ENCODE results near the gene SAMD1.

Gene SAMD1

DNA sequence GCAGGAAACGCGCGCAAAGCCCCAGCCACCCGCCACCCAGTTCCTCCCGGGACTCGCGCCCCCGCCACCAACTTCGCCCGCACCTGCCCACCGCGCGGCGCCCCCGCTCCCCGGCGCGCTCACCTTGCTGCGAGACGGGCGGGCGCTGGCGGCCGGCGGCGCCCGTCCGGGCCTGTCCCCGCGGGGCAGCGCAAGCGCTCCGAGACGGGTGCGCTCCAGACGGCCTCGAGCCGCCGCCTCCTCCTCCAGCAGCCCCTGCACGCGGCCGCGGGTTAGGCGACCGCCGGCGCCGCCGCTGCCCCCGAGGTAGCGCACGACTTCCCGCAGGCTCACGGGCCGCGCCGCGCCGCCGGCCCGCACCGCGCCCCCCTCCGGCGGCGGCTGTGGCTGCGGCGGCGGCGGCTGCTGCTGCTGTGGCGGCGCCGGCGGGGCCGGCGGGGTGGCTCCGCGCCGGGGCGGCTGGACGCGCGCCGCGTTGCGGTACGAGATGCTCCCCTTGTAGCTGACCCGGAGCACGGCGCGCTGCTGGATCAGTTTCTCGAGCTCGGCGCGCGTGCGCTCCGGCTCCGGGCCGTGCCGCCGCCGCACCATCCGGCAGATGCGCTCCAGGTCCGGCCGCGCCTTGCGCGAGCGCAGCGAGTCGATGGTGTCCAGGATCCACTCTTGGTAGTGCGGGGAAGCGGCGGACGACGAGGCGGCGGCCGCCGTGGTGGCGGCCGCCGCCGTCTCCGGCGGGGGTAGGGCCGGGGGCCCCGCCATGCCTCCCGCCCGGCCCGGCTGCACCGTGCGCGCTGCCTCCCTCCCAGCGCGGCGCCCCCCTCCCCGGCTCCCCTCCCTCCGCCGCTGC, 666 bp downstream of the SAMD1 start:
- TF ChIP-seq, protein P1, sequence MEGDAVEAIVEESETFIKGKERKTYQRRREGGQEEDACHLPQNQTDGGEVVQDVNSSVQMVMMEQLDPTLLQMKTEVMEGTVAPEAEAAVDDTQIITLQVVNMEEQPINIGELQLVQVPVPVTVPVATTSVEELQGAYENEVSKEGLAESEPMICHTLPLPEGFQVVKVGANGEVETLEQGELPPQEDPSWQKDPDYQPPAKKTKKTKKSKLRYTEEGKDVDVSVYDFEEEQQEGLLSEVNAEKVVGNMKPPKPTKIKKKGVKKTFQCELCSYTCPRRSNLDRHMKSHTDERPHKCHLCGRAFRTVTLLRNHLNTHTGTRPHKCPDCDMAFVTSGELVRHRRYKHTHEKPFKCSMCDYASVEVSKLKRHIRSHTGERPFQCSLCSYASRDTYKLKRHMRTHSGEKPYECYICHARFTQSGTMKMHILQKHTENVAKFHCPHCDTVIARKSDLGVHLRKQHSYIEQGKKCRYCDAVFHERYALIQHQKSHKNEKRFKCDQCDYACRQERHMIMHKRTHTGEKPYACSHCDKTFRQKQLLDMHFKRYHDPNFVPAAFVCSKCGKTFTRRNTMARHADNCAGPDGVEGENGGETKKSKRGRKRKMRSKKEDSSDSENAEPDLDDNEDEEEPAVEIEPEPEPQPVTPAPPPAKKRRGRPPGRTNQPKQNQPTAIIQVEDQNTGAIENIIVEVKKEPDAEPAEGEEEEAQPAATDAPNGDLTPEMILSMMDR (IDR thresholded peaks at IDR 0.05; ENCODE audit: unreplicated experiment in 3 of 3), result no peak
- peaks cover 11% of the 10 kb centered on the region for H3K9me3 Mint-ChIP-seq
- H3K27me3 Mint-ChIP-seq (ENCODE audit: low read depth), result no peaks in the 10 kb centered on the region
- peak overlapping the region; percentile 85 to 89 (median 87) for H3K4me3 Mint-ChIP-seq
- peaks cover 42% of the 10 kb centered on the region for H3K36me3 Mint-ChIP-seq (ENCODE audit: low read depth)
- H3K27ac Mint-ChIP-seq, result peak overlapping the region; percentile 58 to 89 (median 89)
- H3K4me1 Mint-ChIP-seq, result peaks cover 18% of the 10 kb centered on the region

DNA sequence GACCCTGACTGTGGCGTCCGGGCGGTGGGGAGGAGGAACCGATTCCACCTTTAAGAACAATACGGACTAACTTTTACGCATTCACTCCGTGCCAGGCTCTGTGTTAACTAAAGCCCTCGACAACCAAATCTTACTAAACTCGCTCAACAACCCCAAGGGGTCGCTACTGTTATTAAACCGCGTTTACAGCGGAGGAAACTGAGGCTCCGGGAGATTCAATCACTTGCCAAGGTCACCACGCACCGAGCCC, 1.2 kb downstream of the SAMD1 start:
- Mint-ChIP-seq H3K4me3 (peak overlapping the region; percentile 85 to 89 (median 87)), H3K4me1 (peaks cover 20% of the 10 kb centered on the region), H3K36me3 (ENCODE audit: low read depth) (peaks cover 37% of the 10 kb centered on the region), H3K27ac (peak overlapping the region; percentile 58 to 89 (median 78)), H3K27me3 (ENCODE audit: low read depth) (no peaks in the 10 kb centered on the region), H3K9me3 (peaks cover 7% of the 10 kb centered on the region)
- TF ChIP-seq, protein P1 (IDR thresholded peaks at IDR 0.05; ENCODE audit: unreplicated experiment in 3 of 3), result peak; percentile 18 to 34 (median 28)

DNA sequence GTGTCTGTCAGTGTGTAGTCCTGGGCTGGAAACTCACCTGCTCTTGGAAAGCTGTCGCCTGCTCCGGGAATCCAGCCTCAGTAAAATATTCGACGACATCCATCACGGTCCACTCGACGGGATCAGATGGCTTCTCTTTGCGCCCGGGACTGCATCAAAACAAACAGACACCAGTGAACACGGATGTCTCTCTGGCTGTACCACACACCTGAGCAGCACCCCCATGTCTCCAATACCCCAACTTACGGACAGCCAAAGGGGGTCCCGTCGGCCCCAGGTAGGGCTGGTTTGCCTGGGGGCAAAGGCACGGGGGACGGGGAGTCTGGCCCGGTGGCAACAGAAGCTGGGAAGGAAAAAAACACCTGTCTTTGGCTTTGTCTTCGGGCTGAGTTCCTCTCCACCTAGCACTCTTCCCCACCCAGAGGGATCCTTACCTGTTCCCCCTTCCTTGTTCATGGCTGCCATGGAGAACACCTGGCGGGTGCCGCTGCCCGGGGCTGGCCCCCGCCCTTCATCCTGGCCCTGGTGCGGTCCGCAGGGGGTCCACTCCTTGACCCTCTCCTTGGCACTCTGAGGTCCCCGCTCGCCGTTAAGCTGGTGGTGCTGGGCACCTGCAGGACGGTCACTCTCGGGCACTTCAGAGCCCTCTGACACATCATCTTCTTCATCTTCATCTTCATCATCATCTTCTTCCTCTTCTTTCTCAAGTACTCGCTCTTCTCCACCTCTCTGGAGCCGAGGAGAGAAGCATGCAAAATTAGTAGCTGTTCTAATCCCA, 1.7 kb downstream of the SAMD1 start:
- H3K27ac Mint-ChIP-seq, result peak overlapping the region; percentile 58 to 89 (median 78)
- peaks cover 33% of the 10 kb centered on the region for H3K36me3 Mint-ChIP-seq (ENCODE audit: low read depth)

DNA sequence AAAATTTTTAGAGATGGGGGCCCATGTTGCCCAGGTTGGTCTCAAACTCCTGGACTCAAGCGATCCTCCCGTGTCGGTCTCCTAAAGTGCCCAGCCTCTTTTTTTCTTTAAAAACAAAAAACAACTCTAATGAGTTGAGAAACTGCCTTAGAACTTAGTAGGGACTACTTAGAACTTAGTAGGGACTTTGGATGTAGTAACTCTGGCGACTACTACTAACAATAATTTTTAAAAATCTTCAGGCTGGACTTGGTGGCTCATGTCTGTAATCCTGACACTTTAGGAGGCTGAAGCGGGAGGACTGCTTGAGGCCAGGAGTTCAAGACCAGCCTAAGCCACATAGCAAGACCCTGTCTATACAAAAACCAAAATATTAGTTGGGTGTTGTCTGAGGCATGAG, 4.5 kb downstream of the SAMD1 start:
- no peaks in the 10 kb centered on the region for H3K27me3 Mint-ChIP-seq (ENCODE audit: low read depth)
- no peak overlapping the region for H3K27ac Mint-ChIP-seq

More for the DNA sequence above, 1.7 kb downstream of the SAMD1 start:
- Mint-ChIP-seq H3K4me1 (peaks cover 20% of the 10 kb centered on the region), H3K27me3 (ENCODE audit: low read depth) (no peaks in the 10 kb centered on the region), H3K9me3 (peaks cover 7% of the 10 kb centered on the region), H3K4me3 (peak overlapping the region; percentile 85 to 89 (median 87))
- TF ChIP-seq, protein P1 (IDR thresholded peaks at IDR 0.05; ENCODE audit: unreplicated experiment in 3 of 3), result no peak

DNA sequence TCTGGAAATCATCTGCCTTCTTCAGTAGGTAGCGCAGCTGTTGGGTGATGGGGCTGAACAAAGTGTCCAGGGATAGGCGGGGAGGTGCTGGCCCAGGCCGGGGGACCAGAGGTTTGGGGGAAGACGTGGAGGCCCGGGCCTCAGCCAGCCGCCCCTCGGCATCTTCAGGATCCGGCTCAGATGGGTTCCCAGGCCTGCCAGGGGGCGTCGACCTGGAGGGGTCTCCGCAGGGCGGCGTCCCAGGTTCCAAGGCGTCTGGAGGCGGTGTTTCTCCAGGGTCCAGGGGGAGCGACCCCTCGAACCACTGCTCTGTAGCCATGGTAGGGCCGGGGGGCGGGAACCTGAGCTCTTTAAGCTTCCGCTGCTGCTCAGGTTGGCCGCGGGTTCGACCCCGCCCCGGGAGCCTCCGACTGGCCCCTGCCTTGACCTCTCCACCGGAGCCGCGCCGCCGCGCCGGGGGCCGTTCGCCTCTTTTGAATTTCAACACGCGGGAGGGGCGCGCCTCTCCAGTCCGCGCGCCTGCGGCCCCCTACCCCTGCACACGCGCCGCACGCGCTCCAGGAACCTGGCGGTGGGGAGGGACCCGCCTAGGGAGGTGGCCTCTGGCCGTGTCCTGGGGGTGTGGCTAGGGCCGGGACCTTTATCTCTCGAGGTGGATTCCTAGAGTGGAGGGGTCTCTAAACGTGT, 5.1 kb downstream of the SAMD1 start, which contains the start of gene C19orf67:
Gene C19orf67 (minus strand): TSS at position 475 of the 687 bp plus-strand sequence. CDS start 156 bp downstream, at position 319.
- Mint-ChIP-seq H3K27me3 (ENCODE audit: low read depth) (no peaks in the 10 kb centered on the region), H3K9me3 (no peaks in the 10 kb centered on the region), H3K27ac (peak within 1 kb of the TSS in 1 of 3 experiments; percentile 57), H3K36me3 (ENCODE audit: low read depth) (peaks cover 24% of the 10 kb centered on the region), H3K4me1 (peaks cover 30% of the 10 kb centered on the region), H3K4me3 (peak within 1 kb of the TSS; percentile 53 to 73 (median 68))
- TF ChIP-seq, protein P1 (IDR thresholded peaks at IDR 0.05; ENCODE audit: unreplicated experiment in 3 of 3), result no peak

More for the DNA sequence above, 4.5 kb downstream of the SAMD1 start:
- Mint-ChIP-seq H3K9me3 (no peaks in the 10 kb centered on the region), H3K4me3 (peak overlapping the region in 2 of 3 experiments; percentile 55 to 66), H3K36me3 (ENCODE audit: low read depth) (peaks cover 24% of the 10 kb centered on the region), H3K4me1 (peaks cover 28% of the 10 kb centered on the region)
- TF ChIP-seq, protein P1 (IDR thresholded peaks at IDR 0.05; ENCODE audit: unreplicated experiment in 3 of 3), result no peak
